Suprapubic skin (tissue), 4 donors: ENCODE data around the gene NEGR1. TPM values are rescaled to one million over a fixed set of nuclear protein-coding genes. Genes with fewer than 3 reads are reported as not detected.

Experiments
- DNase-seq, 2 donors: peaks; one replicate each; pipeline ENCODE4 v3.0.0-alpha.2; 2019; ENCODE audit warnings: low spot score in 2 of 2
- H3K27ac ChIP-seq: fragments of 200-600 bp; sonication (generic); one replicate; pipeline ENCODE4 v1.5.1; 2019
- H3K27me3 ChIP-seq: fragments of 200-600 bp; sonication (generic); one replicate; pipeline ENCODE4 v1.5.1; 2019
- H3K36me3 ChIP-seq: fragments of 200-600 bp; sonication (generic); one replicate; pipeline ENCODE4 v1.5.1; 2019
- H3K4me1 ChIP-seq: fragments of 200-600 bp; sonication (generic); one replicate; pipeline ENCODE4 v1.5.1; 2019
- H3K4me3 ChIP-seq: fragments of 200-600 bp; sonication (generic); one replicate; pipeline ENCODE4 v1.5.1; 2019; ENCODE audit warnings: mild to moderate bottlenecking
- H3K9me3 ChIP-seq: fragments of 200-600 bp; sonication (generic); one replicate; pipeline ENCODE4 v1.5.1; 2019
- EP300 ChIP-seq: sonication (generic); formaldehyde crosslinking; IDR thresholded peaks from one replicate; pipeline ENCODE4 v1.6.1; 2017; ENCODE audit warnings: antibody characterized with exemption
- POLR2A ChIP-seq, 2 donors: fragments of 450-650 bp; IDR thresholded peaks; one replicate each; pipeline ENCODE4 v1.6.1; 2017; ENCODE audit warnings: antibody characterized with exemption in 2 of 2, mild to moderate bottlenecking in 2 of 2, moderate library complexity in 2 of 2
- POLR2AphosphoS5 ChIP-seq, 3 donors: sonication (generic); formaldehyde crosslinking; IDR thresholded peaks; one replicate each; pipeline ENCODE4 v1.6.1; 2017; ENCODE audit warnings: antibody characterized with exemption in 3 of 3
- WGBS: methylation state at CpG from one replicate; pipeline ENCODE4 v1.1.5; 2018; 5-methylcytosine and 5-hydroxymethylcytosine counted together
- total RNA-seq, 4 donors: library from RNA; depleted of rRNA; stranded (reverse); fragments of >200 nt; gene quantifications; one replicate each; pipeline ENCODE4 v1.1.0, GENCODE V29; 2016
- TF ChIP-seq, protein P1 (sequence below), 2 donors: fragments of 200-600 bp in 1 of 2; fragments of 450-650 bp in 1 of 2; sonication (generic) in 1 of 2; IDR thresholded peaks; one replicate each; pipeline ENCODE4 v1.5.1; 2016 to 2019; ENCODE audit warnings: antibody characterized with exemption in 2 of 2, mild to moderate bottlenecking in 1 of 2, moderate library complexity in 1 of 2

NEGR1 gene
- total RNA-seq, 4 donors from 2014 or later = 3.0 to 9.9 (median 3.8) TPM

DNA sequence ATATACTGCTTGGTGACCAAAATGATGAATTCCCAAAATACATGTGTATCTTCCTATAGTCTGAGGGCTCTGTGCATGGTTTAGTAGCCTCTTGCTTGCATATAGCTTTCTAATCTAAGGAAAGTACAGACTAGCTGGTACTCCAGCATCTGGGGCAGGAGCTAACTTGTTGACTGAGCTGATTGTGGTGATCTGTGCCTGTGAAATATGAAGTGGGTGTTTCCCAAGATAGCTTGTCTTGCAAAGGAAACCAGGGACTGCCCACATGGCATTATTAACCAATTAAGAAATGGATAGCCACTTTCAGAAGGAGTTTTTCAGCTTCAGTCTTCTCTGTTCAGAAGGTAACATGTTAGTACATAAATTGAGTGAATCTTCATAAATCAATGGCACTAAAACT, 219.8 kb downstream of the NEGR1 start:
- Histone ChIP-seq H3K4me1 (peaks cover 21% of the 10 kb centered on the region), H3K9me3 (no peaks in the 10 kb centered on the region), H3K27me3 (no peaks in the 10 kb centered on the region), H3K36me3 (no peaks in the 10 kb centered on the region), H3K4me3 (no peak overlapping the region), H3K27ac (no peak overlapping the region)
- DNase-seq = no peak
- TF ChIP-seq POLR2AphosphoS5 (IDR thresholded peaks at IDR 0.05) (no peak), POLR2A (IDR thresholded peaks at IDR 0.05) (no peak), EP300 (no peak)
- TF ChIP-seq, protein P1, sequence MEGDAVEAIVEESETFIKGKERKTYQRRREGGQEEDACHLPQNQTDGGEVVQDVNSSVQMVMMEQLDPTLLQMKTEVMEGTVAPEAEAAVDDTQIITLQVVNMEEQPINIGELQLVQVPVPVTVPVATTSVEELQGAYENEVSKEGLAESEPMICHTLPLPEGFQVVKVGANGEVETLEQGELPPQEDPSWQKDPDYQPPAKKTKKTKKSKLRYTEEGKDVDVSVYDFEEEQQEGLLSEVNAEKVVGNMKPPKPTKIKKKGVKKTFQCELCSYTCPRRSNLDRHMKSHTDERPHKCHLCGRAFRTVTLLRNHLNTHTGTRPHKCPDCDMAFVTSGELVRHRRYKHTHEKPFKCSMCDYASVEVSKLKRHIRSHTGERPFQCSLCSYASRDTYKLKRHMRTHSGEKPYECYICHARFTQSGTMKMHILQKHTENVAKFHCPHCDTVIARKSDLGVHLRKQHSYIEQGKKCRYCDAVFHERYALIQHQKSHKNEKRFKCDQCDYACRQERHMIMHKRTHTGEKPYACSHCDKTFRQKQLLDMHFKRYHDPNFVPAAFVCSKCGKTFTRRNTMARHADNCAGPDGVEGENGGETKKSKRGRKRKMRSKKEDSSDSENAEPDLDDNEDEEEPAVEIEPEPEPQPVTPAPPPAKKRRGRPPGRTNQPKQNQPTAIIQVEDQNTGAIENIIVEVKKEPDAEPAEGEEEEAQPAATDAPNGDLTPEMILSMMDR (IDR thresholded peaks at IDR 0.05) = no peak

DNA sequence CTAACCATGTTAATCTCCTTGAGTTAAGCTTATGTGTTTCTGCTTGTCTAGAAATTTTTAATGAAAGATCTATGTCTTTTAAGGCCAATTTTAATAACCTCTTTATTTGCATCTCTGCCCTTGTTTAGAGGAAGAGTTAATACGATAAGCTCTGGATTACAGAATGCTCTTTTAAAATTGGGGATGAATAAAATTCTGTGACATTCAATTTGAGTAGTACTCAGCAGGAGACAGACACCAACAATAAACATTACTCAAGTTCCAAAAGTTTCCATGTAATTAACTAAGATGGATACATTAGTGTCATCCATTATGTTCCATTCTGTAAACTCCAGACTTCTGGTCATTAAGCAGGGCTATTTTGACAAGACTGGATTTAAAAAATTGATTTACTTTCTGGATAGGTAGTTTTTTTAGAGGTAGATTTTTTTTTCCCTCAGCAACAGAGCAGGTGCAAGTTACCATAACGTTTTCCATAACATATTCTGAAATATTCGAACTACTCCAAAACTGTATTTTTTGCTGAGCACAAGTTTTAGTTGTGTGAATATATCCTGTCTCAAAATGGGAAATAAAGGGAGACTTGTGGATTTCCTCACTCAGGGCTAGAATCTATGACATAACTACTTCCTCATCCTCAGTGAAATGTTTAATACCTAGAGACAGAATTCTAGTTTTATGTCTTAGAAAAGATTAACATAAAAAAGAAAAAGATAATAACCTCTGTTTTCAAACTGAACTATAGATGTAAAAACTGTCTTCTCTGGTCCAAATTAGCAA, 221.7 kb downstream of the NEGR1 start:
- DNase-seq = no peak
- H3K27ac ChIP-seq = no peak overlapping the region
- no peaks in the 10 kb centered on the region for H3K9me3 ChIP-seq
- no peak for TF ChIP-seq POLR2AphosphoS5 (IDR thresholded peaks at IDR 0.05)
- no peak for TF ChIP-seq POLR2A (IDR thresholded peaks at IDR 0.05)
- TF ChIP-seq, protein P1 (IDR thresholded peaks at IDR 0.05) = no peak
- no peak for TF ChIP-seq EP300
- H3K27me3 ChIP-seq = no peaks in the 10 kb centered on the region
- H3K4me3 ChIP-seq = no peak overlapping the region
- 72% methylated on average over 3 of the region's 3 CpGs for WGBS
- no peaks in the 10 kb centered on the region for H3K36me3 ChIP-seq
- peaks cover 21% of the 10 kb centered on the region for H3K4me1 ChIP-seq

DNA sequence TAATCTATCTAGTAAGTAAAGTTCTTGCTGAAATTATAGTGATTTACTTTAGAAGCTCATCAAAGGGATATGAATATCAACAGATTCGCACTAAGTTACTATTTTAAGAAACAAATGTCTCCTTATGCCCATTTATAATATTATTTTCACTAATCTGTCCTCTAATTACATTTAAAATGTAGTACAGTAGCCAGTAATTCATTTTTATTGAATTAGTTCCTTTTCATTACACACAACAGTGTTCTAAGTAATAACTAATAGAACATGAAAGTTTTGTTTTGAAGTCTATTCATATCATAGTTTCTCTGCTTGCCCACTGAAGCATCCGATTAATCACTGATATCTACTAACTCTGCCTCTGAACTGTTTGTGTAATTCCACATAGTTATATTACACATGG, 225.8 kb downstream of the NEGR1 start:
- H3K36me3 ChIP-seq = no peaks in the 10 kb centered on the region
- H3K27me3 ChIP-seq = no peaks in the 10 kb centered on the region
- H3K27ac ChIP-seq = no peak overlapping the region
- 94% methylated on average over 2 of the region's 2 CpGs for WGBS
- no peak for TF ChIP-seq EP300
- no peak for TF ChIP-seq POLR2AphosphoS5 (IDR thresholded peaks at IDR 0.05)
- TF ChIP-seq, protein P1 (IDR thresholded peaks at IDR 0.05) = no peak
- TF ChIP-seq POLR2A (IDR thresholded peaks at IDR 0.05) = no peak
- no peaks in the 10 kb centered on the region for H3K9me3 ChIP-seq
- peaks cover 4% of the 10 kb centered on the region for H3K4me1 ChIP-seq
- H3K4me3 ChIP-seq = no peak overlapping the region
- no peak for DNase-seq

DNA sequence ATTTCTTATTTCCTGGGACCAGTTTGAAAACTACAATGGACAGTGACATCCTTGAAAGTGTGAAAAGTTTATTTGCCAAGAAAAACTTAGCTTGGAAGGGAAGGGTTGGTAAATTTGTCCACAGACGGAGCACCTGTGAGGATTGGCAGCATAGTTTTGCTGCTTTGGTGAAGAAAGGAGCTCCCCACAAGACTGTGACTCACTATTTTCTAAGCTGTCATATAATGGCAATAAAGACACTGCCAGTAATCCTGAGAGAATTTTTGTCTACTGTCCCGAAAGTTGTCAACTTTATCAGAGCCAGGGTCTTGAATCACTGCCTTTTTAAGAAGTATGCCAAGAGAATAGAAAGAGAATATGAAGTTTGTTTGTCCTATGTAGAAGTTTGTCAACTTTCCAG, 230.8 kb downstream of the NEGR1 start:
- DNase-seq = no peak
- Histone ChIP-seq H3K4me1 (peaks cover 4% of the 10 kb centered on the region), H3K4me3 (no peak overlapping the region), H3K27me3 (no peaks in the 10 kb centered on the region), H3K9me3 (no peaks in the 10 kb centered on the region), H3K27ac (no peak overlapping the region), H3K36me3 (no peaks in the 10 kb centered on the region)
- WGBS = 43% methylated on average over 2 of the region's 2 CpGs
- TF ChIP-seq EP300 (no peak), POLR2A (IDR thresholded peaks at IDR 0.05) (no peak), POLR2AphosphoS5 (IDR thresholded peaks at IDR 0.05) (no peak)
- TF ChIP-seq, protein P1 (IDR thresholded peaks at IDR 0.05) = no peak

DNA sequence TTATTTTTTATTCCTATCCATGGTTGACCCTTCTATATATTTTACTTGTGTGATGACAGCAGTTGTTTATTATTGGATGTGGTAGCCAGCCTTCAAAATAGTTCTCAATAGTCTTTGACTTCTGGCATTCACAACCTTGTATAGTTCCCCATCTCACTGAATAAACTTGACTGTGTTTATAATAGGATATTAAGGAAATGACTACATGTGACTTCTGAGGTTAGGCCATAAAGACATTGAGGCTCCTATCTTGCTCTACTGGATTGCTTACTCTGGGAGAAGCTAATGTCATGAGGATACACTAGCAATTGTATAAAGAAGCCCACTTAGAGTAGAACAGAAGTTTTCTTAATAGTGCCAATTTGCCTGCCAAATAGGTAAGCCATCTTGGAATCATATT, 231.8 kb downstream of the NEGR1 start:
- H3K9me3 ChIP-seq = no peaks in the 10 kb centered on the region
- TF ChIP-seq POLR2AphosphoS5 (IDR thresholded peaks at IDR 0.05) = no peak
- no peak for TF ChIP-seq EP300
- TF ChIP-seq, protein P1 (IDR thresholded peaks at IDR 0.05) = no peak
- TF ChIP-seq POLR2A (IDR thresholded peaks at IDR 0.05) = no peak
- no peaks in the 10 kb centered on the region for H3K36me3 ChIP-seq
- no peak overlapping the region for H3K27ac ChIP-seq
- peaks cover 4% of the 10 kb centered on the region for H3K4me1 ChIP-seq
- no peak for DNase-seq
- H3K4me3 ChIP-seq = no peak overlapping the region
- H3K27me3 ChIP-seq = no peaks in the 10 kb centered on the region
